ENCODE data around the gene UQCR11.

The UQCR11 gene

GRCh38 chr19:1579222-1579621, 26.0 kb downstream of the UQCR11 start:
- ATAC-seq (ENCODE audit: low read depth): no peak

GRCh38 chr19:1577929-1578618, 27.2 kb downstream of the UQCR11 start:
- no peak overlapping the region for H3K27ac ChIP-seq (ENCODE audit: poor library complexity, severe bottlenecking)
- ATAC-seq (ENCODE audit: low read depth) (no peak), DNase-seq (ENCODE audit: low spot score) (no peak)
- no peaks in the 10 kb centered on the region for H3K27me3 ChIP-seq (ENCODE audit: insufficient read depth, poor library complexity, severe bottlenecking)
- no peaks in the 10 kb centered on the region for H3K4me1 ChIP-seq (ENCODE audit: insufficient read depth, poor library complexity, severe bottlenecking)
- no peak for TF ChIP-seq CTCF (IDR thresholded peaks at IDR 0.05; ENCODE audit: poor library complexity, severe bottlenecking)
- H3K36me3 ChIP-seq (ENCODE audit: low read depth): peaks cover 28% of the 10 kb centered on the region
- H3K4me3 ChIP-seq (ENCODE audit: severe bottlenecking): no peak overlapping the region
- H3K9me3 ChIP-seq (ENCODE audit: severe bottlenecking): no peaks in the 10 kb centered on the region

More at GRCh38 chr19:1579222-1579621, 26.0 kb downstream of the UQCR11 start:
- Histone ChIP-seq H3K4me1 (ENCODE audit: insufficient read depth, poor library complexity, severe bottlenecking) (no peaks in the 10 kb centered on the region), H3K27ac (ENCODE audit: poor library complexity, severe bottlenecking) (no peak overlapping the region), H3K4me3 (ENCODE audit: severe bottlenecking) (no peak overlapping the region), H3K9me3 (ENCODE audit: severe bottlenecking) (no peaks in the 10 kb centered on the region), H3K36me3 (ENCODE audit: low read depth) (peaks cover 38% of the 10 kb centered on the region), H3K27me3 (ENCODE audit: insufficient read depth, poor library complexity, severe bottlenecking) (no peaks in the 10 kb centered on the region)
- no peak for TF ChIP-seq CTCF (IDR thresholded peaks at IDR 0.05; ENCODE audit: poor library complexity, severe bottlenecking)
- no peak for DNase-seq (ENCODE audit: low spot score)

- H3K36me3 ChIP-seq (ENCODE audit: low read depth): peaks cover 21% of the 10 kb centered on the region
- H3K4me3 ChIP-seq (ENCODE audit: severe bottlenecking): no peak overlapping the region
- H3K27ac ChIP-seq (ENCODE audit: poor library complexity, severe bottlenecking): no peak overlapping the region
- no peaks in the 10 kb centered on the region for H3K9me3 ChIP-seq (ENCODE audit: severe bottlenecking)
- no peaks in the 10 kb centered on the region for H3K27me3 ChIP-seq (ENCODE audit: insufficient read depth, poor library complexity, severe bottlenecking)
- ATAC-seq (ENCODE audit: low read depth) (no peak), DNase-seq (ENCODE audit: low spot score) (no peak)
- no peak for TF ChIP-seq CTCF (IDR thresholded peaks at IDR 0.05; ENCODE audit: poor library complexity, severe bottlenecking)
- no peaks in the 10 kb centered on the region for H3K4me1 ChIP-seq (ENCODE audit: insufficient read depth, poor library complexity, severe bottlenecking)
Observed at GRCh38 chr19:1577090-1577928, 28.0 kb downstream of the UQCR11 start.

GRCh38 chr19:1576242-1577089, 28.8 kb downstream of the UQCR11 start:
- Histone ChIP-seq H3K27ac (ENCODE audit: poor library complexity, severe bottlenecking) (no peak overlapping the region), H3K4me1 (ENCODE audit: insufficient read depth, poor library complexity, severe bottlenecking) (no peaks in the 10 kb centered on the region), H3K36me3 (ENCODE audit: low read depth) (peaks cover 16% of the 10 kb centered on the region; the same call in 1 of the 2 replicates), H3K9me3 (ENCODE audit: severe bottlenecking) (no peaks in the 10 kb centered on the region), H3K4me3 (ENCODE audit: severe bottlenecking) (no peak overlapping the region), H3K27me3 (ENCODE audit: insufficient read depth, poor library complexity, severe bottlenecking) (no peaks in the 10 kb centered on the region)
- ATAC-seq (ENCODE audit: low read depth) (no peak), DNase-seq (ENCODE audit: low spot score) (no peak)
- no peak for TF ChIP-seq CTCF (IDR thresholded peaks at IDR 0.05; ENCODE audit: poor library complexity, severe bottlenecking)
